Pancreas (tissue), 10 donors: ENCODE results near the gene PTGR2. TPM values are rescaled to one million over a fixed set of nuclear protein-coding genes. Genes with fewer than 3 reads are reported as not detected.
"Not testable (repeated sequence)": the region's sequence is repeated elsewhere in the genome, so short reads cannot be mapped to it uniquely, and the experiment has no call there.

ENCODE experiments used
- ATAC-seq, 4 donors: fragments of 200-7000 bp; cut with Tn5 transposase; one replicate each; pipeline versions ENCODE4 v1.8.0 to v1.9.1; 2020; ENCODE audit warnings: mild to moderate bottlenecking in 4 of 4, moderate library complexity in 4 of 4
- DNase-seq, 6 donors: peaks; one replicate each; pipeline ENCODE4 v3.0.0-alpha.2; 2020
- FAIRE-seq: peaks from 2 replicates; lab custom pipeline; 2012; peaks lifted over from hg19 to GRCh38; lab: Jason Lieb, UNC
- H3K27ac ChIP-seq, 4 donors: fragments of 200-600 bp; sonication (generic); 1 replicate in 3 of 4; 2 replicates in 1 of 4; pipeline versions ENCODE4 v1.5.0 to v1.8.0; 2020
- H3K27me3 ChIP-seq, 4 donors: fragments of 200-600 bp; one replicate each; pipeline ENCODE4 v1.8.0; 2021
- H3K36me3 ChIP-seq, 3 donors: fragments of 200-600 bp; sonication (generic) in 1 of 3; one replicate each; pipeline versions ENCODE4 v1.5.0 to v1.8.0; 2020 to 2021
- H3K4me1 ChIP-seq, 3 donors: fragments of 200-600 bp; one replicate each; pipeline ENCODE4 v1.8.0; 2021
- H3K4me3 ChIP-seq, 4 donors: fragments of 200-600 bp; sonication (generic) in 2 of 4; one replicate each; pipeline versions ENCODE4 v1.5.0 to v1.8.0; 2020 to 2021
- H3K9me3 ChIP-seq, 4 donors: fragments of 200-600 bp; one replicate each; pipeline ENCODE4 v1.8.0; 2021
- WGBS, 2 donors: extraction: QIAGEN DNeasy Blood & Tissue Kit; methylation state at CpG; one replicate each; pipeline ENCODE4 v1.1.7; 2013; 5-methylcytosine and 5-hydroxymethylcytosine counted together
- intact Hi-C, 3 donors: fragments of 100-400 bp; cut with DNase I; formaldehyde crosslinking; loops; one replicate each; pipeline versions ENCODE4 v1.11.1 to v1.14.2; 2022
- polyA plus RNA-seq, 2 donors: library from polyadenylated mRNA; stranded (reverse); fragments of 200-250 nt; gene quantifications; one replicate each; pipeline ENCODE4 v1.2.3, GENCODE V29; 2013
- total RNA-seq, 6 donors: library from RNA; stranded (reverse); fragmentation: NEBNext Ultra II Directional in 4 of 6; extraction: Animal tissue kit (Norgen Biotek cat#: 25700) in 4 of 6; gene quantifications; one replicate each; pipeline versions ENCODE4 v1.2.1 to v1.2.4, GENCODE V29; 2021 to 2023
- TF ChIP-seq, protein P1 (sequence below), 4 donors: fragments of 200-600 bp; sonication (generic) in 3 of 4; IDR thresholded peaks; one replicate each; pipeline versions ENCODE4 v1.5.0 to v1.8.0; 2021; ENCODE audit warnings: antibody characterized with exemption in 4 of 4
- donor health status: healthy with polysubstance abuse.
- donor health status: DM: no; HTN: no; CAD: no; lungs with moderate emphysema.
- donor health status: DM: no; HTN: no; CAD: no.
- donor health status: control.
- donor health status: control.
- donor health status: Bipolar disorder and iron deficiency.
- donor health status: DM: yes; HTN: yes; CAD: no.
- donor health status: DM: no; HTN: no; CAD: no.
- donor health status: DM: no; HTN: no; CAD: no.
- donor health status: DM: yes; HTN: yes; CAD: no.

Gene PTGR2
- total and polyA plus RNA-seq, 8 donors: 3.5 to 7.2 (median 5.2) TPM

DNA sequence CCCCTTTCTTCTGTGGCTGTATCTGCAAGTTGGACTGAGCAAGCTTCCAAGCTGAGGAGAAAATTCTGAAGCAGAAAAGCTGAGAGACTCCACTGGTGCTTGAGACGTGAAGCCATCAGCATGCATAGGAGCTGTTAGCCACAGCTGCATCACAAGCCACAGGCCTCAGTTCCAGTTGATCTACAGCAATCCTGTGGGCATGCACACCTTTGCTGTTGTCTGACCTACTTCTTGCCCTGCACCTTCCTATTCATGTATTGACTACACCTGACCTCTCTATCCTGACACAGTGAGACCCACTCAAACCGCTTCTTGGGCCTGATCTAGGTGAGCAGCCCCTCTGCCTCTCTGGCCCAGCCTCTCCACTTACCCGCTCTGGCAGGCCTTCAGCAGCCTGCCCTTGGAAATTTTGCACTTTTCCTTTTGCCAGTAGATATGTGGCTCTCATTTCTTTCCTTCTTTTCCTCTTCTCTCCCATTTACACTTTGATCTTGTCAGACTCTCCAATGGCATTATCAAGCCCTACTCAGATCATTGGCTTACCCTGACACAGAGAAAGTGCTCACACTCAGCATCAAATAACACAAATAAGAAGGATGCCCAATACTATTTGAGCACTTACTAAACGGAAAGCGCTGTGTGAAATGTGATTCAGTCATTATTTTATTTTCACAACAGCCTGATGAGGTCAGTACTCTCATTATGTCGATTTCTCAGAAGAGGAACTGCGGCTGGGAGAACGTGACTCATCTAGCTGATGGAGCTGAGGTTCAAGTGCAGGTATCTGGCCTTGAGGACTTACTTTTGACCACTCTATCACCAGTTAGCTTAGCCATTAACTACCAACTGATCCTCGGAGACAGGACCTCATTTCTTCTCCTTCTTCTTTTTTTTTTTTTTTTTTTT lies 21.9 kb upstream of the PTGR2 start:
- Histone ChIP-seq H3K27ac (no peak overlapping the region), H3K9me3 (no peaks in the 10 kb centered on the region), H3K4me1 (peaks cover 0 to 4% (median 0%) of the 10 kb centered on the region in 3 donors), H3K36me3 (no peaks in the 10 kb centered on the region), H3K27me3 (no peaks in the 10 kb centered on the region), H3K4me3 (no peak overlapping the region)
- TF ChIP-seq, protein P1, sequence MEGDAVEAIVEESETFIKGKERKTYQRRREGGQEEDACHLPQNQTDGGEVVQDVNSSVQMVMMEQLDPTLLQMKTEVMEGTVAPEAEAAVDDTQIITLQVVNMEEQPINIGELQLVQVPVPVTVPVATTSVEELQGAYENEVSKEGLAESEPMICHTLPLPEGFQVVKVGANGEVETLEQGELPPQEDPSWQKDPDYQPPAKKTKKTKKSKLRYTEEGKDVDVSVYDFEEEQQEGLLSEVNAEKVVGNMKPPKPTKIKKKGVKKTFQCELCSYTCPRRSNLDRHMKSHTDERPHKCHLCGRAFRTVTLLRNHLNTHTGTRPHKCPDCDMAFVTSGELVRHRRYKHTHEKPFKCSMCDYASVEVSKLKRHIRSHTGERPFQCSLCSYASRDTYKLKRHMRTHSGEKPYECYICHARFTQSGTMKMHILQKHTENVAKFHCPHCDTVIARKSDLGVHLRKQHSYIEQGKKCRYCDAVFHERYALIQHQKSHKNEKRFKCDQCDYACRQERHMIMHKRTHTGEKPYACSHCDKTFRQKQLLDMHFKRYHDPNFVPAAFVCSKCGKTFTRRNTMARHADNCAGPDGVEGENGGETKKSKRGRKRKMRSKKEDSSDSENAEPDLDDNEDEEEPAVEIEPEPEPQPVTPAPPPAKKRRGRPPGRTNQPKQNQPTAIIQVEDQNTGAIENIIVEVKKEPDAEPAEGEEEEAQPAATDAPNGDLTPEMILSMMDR (IDR thresholded peaks at IDR 0.05): no peak
- peak in 2 of 4 donors; percentile 44 to 63 for ATAC-seq
- DNase-seq: no peak
- WGBS, 2 donors: 77 to 83% methylated on average over 9 of the region's 9 CpGs
- no peak for FAIRE-seq
- intact Hi-C loops: loop anchor here in 2 of 3 donors (5.0 kb wide), 1 partner anchor 102 kb away; no protein-coding TSS in a partner anchor

DNA sequence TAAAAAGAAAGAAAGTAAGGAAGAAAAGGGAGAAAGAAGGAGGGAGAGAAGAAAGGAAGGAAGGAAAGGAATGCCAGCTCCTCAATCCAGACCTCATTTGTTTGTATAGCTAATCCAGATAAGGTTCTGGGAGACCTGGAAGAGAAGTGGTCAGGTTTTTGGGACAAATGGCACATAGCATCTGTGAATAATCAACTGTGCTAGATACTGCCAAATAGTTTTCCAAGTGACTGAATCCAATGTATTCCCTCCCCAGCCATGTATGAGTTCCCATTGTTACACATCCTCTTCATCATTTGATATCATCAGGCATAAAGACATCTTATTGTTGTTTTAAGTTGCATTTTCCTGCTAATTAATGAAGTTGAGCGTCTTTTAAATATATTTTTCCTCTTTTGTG lies 18.6 kb upstream of the PTGR2 start:
- intact Hi-C loops: no loop called here
- H3K4me3 ChIP-seq: no peak overlapping the region
- FAIRE-seq: no peak
- TF ChIP-seq, protein P1 (IDR thresholded peaks at IDR 0.05): no peak
- H3K36me3 ChIP-seq: no peaks in the 10 kb centered on the region
- peak overlapping the region in 1 of 4 donors; percentile 3 for H3K27ac ChIP-seq
- ATAC-seq: peak in 3 of 4 donors; percentile 18 to 61 (median 50)
- WGBS, 2 donors: 45 to 59% methylated on average over 1 of the region's 1 CpG
- no peaks in the 10 kb centered on the region for H3K9me3 ChIP-seq
- DNase-seq: no peak
- H3K4me1 ChIP-seq: peaks cover 0 to 3% (median 0%) of the 10 kb centered on the region in 3 donors
- H3K27me3 ChIP-seq: no peaks in the 10 kb centered on the region

DNA sequence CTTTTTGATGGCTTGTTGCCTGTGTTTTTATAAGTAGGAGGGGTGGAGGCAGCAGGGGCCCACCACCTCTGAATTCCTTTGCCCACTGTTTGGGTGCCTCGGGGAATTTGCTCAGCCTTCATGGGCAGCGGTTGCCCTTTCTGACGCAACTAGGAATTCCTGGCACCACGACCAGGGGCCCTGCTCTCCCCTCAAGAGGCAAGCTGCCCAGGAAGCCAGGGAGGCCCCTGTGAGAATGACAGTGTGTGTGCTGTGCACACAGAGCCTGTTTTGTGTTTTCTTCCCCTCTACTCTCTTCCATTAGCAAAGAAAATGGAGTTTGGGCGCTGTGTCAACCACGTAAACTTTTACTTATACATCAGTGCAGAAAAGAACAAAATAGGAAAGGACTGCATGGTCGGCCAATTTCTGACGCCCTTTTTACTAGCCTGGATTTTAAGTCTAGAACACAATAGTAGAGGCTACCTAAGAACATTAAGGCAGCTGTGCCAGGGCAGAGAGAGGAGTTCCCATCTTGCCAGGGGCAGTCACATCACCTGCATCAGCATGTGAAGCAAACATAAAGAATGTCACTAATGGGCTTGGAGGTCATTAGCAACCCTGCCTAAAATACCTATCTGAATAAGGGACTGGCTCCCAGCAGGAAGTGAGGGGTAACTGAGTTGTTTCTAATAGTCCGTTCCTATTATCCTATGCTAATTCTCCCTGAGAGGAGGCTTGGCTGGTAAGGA lies 17.9 kb upstream of the PTGR2 start:
- Histone ChIP-seq H3K4me1 (peaks cover 0 to 3% (median 0%) of the 10 kb centered on the region in 3 donors), H3K27me3 (no peaks in the 10 kb centered on the region), H3K4me3 (no peak overlapping the region), H3K27ac (peak overlapping the region in 2 of 4 donors; percentile 3 to 35), H3K36me3 (no peaks in the 10 kb centered on the region), H3K9me3 (no peaks in the 10 kb centered on the region)
- TF ChIP-seq, protein P1 (IDR thresholded peaks at IDR 0.05): no peak
- 51 to 53% methylated on average over 9 of the region's 9 CpGs for WGBS, 2 donors
- intact Hi-C loops: no loop called here
- FAIRE-seq (no peak), ATAC-seq (peak in 3 of 4 donors; percentile 46 to 60 (median 58)), DNase-seq (peak in 3 of 6 donors; percentile 30 to 36 (median 34))

DNA sequence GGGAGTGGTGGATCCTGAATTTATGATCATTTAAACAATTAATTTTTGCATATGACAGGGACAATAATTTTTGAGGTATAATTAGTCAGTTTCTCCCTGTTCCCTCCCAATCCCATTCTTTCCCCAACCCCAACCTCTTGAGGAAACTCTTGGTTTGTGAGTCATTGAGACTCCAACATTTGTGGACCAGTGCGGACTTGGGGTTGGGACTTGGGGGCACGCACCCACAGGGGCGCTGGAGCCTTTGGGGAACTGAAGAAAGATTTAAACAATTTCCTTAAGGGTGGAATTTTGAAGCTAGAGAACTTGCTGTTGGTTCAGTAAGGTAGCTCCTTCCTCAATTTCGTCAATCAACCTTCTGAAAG lies 17.4 kb upstream of the PTGR2 start:
- no peak for DNase-seq
- Histone ChIP-seq H3K4me3 (no peak overlapping the region), H3K36me3 (no peaks in the 10 kb centered on the region), H3K27me3 (no peaks in the 10 kb centered on the region), H3K27ac (no peak overlapping the region), H3K4me1 (peaks cover 0 to 3% (median 0%) of the 10 kb centered on the region in 3 donors), H3K9me3 (no peaks in the 10 kb centered on the region)
- intact Hi-C loops: no loop called here
- TF ChIP-seq, protein P1 (IDR thresholded peaks at IDR 0.05): no peak
- 82 to 88% methylated on average over 4 of the region's 4 CpGs for WGBS, 2 donors
- FAIRE-seq: no peak
- no peak for ATAC-seq

DNA sequence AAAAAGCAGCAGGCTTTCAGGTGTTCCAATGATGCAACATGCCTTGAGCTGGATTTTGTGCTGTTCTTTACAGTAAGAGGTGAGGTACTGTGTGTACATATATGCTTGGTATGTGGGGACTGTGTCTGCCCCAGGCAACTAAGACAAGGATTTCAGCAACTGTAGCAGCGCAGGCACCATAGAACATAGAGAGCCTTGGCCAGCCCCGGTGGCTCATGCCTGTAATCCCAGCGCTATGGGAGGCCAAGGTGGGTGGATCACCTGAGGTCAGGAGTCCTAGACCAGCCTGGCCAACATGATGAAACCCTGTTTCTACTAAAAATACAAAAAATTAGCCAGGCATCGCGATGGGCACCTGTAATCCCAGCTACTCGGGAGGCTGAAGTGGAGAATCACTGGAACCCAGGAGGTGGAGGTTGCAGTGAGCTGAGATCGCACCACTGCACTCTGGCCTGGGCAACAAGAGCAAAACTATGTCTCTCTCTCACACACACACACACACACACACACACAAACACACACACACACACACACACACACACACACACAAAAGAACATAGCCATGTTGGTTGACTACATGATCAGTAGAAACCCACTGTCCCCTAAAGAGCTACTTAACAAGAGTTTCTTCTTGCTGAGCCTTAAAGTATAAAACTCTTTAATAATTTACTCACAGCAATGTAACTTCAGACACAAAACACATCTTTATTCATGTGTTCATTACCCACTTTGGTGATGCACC lies 13.2 kb upstream of the PTGR2 start:
- H3K4me3 ChIP-seq, H3K4me1 ChIP-seq, DNase-seq, H3K27me3 ChIP-seq, H3K27ac ChIP-seq, ATAC-seq, intact Hi-C loops, H3K36me3 ChIP-seq, H3K9me3 ChIP-seq, FAIRE-seq: not testable (repeated sequence)
- WGBS, 2 donors: 88 to 90% methylated on average over 7 of the region's 7 CpGs
